Stimulated activated CD8-positive, alpha-beta memory T cell treated with anti-CD3 and anti-CD28 coated beads, Interleukin-12 subunit alpha, Interleukin-12 subunit beta, amount 100 ng/mL, for 1 hour (primary cell): ENCODE results near the gene ZCCHC2.

ENCODE experiments used
- DNase-seq: peaks from one replicate; pipeline ENCODE4 v3.0.0-alpha.2; 2020; ENCODE audit warnings: low read depth

The ZCCHC2 gene

DNA sequence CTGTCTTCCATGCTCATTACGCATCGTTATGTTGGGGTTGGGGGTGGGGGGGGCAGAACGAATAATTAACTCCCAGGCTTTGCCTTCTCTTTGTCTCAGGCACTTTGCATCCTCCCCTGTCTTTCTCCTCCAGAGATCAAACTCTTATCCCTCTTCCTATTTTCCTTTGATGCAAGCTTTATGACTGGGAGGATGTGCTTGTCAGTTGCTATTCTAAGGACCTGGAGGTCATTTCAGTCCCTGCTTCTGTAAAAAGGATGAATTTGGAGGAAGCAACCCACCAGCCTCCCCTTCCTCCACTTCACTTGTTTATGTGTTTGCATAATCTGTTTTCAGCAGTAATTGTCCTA, 87.5 kb downstream of the ZCCHC2 start:
- DNase-seq: no peak

DNA sequence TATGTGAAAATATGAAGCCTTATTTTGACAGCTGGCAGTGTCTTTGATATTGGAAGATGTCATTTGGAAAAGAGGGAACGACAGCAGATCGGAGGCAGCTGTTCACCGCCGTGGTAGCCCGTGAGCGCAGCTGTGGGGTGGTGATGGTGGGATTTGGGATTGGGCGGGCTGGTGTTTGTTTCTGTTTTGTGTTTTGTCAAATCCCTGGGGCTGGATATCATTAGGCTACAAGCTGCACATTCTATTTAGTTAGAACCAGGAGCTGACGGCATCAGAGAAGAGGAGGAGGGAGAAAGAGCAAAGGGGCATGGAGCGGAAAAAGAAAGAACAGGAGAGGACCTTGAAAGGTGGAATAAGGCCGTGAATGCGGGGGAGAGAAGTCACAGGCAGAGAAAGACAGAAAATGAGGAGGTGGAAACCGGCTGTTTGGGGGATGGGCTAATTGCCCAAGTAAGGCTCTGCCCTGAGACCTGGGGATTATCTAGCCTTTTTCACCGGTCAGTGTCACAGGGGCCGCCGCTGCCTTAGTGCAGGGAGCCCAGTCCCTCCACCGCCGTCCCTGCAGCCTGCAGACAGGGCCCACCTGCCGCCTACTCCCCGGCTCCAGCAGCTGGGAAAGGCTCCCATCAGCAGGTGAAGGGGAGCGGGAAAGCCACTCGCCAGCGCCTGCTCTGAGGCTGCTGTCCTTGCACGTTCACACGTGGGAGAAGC, 88.0 kb downstream of the ZCCHC2 start:
- no peak for DNase-seq

DNA sequence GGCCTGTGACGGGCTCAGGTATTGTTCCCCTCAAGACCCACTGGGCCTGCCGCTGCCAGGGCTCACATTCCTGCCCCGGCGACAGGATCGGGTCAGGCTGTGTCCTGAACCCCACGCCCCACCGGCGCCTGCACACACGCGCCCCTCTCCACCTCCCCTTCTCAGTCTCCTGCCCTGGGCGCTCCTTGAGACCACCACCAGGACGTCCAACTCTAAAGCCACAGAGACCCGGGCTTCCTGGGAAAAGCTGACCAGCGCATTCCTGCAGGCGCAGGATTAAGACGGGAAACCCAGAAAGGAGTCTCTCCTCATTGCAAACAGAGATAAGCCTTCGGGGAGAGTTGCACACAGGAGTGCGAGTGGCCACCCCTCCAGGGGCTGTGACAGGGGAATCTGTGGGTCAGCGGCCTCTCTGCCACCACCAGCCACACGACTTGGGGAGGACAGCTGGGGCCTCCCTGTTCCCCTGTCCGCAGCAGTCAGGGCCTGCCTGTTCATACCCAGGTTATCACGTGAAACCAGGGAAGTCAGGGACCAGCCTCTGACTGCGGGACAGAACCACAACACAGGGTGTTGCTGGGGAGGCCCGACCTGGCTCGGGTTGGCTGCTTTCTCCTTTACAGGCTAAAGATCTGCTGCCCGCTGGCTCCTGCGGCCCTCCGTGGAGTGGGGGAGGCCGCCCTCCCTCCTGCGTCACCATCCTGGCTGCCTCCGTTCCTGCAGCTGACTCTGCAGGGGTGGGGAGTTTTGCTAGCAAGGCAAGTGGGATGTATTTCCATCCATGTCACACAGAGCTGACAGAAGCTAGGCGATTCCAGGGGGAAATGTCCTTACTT, 88.8 kb downstream of the ZCCHC2 start:
- no peak for DNase-seq

DNA sequence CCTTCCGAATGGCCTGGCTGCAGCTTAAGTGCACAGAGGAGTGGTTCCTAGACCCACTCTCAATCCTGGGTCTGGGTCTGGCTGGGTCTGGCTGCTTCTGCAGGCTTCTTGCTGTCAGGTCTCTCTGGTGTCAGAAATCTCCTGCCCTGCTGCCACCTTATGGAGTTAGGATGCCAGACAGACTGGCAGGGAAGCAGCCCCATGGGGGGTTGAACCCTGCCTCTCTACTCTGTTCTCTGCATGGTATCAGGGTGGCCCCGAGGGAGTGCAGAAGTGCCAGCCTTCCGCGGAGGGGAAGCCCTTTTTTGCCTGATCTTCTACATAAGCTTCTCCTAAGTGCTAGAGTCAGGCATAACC, 89.4 kb downstream of the ZCCHC2 start:
- no peak for DNase-seq

DNA sequence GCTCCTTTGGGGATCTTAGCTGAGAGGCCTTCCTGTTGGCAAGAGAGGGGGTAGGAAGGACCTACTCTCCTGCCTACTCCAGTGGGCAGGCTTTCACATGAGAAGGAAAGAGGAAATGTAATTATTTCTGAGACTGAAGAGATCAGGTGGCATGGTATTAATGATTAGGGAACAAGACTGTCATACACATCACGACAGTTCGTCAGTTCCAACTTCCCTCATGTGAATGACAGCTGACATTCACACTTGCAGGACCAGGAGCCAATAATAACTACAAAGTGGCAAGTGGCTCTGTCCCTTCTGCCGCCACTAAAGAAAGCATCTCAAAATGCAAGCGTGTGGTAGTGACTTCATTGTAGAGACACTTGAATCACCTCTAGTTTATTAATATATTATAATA, 90.0 kb downstream of the ZCCHC2 start:
- DNase-seq: no peak

DNA sequence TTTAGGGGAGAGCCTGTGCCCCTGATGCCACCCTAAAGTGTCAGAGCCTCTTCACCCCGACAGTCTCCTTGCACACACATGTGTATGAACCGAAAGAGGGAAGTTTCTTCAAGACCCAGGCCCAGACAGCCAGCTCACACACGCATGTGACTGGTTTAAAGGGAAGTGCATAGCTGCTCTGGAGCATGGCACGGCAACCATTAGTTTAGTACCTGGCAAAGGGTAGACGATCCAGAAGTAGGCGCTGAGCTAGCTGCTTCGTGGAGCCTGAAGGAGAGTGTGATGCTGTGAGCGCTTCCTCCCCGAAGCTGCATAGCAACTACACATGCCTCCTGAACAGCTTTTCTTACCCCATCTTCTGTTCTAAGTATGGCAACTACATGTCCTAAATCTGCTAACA, 91.7 kb downstream of the ZCCHC2 start:
- no peak for DNase-seq

DNA sequence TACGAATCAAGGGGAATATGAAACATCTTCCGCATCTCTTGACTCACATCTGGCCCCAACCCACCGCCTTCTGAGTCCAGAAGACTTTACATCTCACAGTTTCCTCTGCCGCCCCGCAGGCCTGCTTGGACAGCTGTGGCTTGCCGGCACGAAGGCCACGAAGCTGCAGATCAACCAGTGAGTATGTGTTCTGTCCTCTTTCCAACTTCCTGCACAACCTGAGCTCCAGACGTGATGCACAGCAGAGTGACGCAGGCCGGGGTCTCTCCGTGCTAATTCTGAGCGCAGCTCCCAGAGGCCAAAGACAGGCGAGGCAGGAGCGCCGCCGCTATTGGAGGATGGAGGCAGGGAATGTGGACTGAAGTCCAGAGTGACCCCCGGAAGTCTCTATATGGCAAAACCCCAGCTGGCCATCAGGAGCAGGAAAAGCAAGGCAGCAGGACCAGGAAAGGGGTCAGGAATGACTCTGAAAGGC, 93.5 kb downstream of the ZCCHC2 start:
- no peak for DNase-seq

DNA sequence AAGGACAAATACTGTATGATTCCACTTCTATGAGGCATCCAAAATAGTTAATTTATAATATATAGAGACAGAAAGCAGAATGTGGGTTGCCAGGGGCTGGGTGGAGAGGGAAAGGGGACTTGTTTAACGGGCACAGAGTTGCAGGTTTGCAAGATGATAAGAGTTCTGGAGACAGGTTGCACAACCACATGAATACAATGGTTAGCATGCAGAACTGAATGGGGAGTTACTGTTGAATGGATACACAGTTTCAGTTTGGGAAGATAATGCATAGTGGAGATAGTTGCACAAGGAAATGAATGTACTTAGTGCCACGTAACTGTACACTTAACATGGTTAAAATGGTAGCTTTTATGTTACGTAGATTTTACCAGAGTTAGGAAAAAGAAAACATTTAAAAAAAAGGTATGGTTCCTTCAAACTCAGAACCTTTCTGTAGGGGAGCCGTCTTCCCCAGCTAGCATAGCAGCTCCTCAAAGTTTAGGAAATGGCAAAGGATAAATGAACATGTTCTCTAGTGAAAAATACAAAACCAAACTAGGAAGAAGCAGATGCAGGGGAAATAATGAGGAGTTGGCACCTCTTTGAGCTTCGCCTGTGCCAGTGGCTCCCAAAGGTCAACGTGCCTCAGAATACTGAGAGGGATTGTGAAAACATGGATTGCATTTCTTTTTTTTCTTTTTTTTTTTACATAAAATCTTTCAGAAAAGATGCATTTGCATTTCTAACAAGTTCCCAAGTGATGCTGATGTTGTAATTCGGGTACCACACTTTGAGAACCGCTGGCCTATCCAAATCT, 95.2 kb downstream of the ZCCHC2 start:
- DNase-seq: no peak

DNA sequence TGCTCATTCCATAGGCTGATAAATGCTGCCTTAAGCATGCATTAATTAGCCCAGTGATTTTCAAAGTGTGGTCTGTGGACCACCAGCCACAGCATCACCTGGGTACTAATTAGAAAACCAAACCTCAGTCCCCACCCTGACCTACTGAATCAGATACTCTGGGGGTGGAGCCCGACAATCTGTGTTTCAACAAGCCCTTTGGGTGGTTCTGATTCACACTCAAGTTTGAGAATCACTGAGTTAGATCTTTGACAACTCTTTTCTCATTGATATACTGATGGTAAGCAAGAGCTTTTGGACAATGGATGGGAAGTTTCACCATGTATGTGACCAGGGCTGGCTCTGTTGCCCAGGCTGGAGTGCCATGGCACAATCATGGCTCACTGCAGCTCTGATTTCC, 95.9 kb downstream of the ZCCHC2 start:
- DNase-seq: no peak

DNA sequence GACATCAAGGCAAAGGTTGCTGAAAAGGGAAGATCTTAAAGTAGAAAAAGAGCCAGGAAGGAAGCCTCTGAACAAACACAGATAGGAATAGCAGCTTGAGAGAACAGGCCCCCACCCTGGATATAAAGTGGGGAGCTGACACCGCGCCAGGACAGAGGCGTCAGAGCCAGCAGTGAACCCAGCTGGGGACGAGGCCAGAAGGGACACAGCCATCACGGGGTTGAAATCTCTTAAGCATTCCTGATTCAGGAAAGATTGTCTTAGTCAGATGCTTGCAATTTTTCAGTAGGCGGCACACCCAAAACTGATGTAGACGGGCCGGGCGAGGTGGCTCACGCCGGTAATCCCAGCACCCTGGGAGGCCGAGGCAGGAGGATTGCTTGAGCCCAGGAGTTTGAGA, 98.7 kb downstream of the ZCCHC2 start:
- DNase-seq: no peak

DNA sequence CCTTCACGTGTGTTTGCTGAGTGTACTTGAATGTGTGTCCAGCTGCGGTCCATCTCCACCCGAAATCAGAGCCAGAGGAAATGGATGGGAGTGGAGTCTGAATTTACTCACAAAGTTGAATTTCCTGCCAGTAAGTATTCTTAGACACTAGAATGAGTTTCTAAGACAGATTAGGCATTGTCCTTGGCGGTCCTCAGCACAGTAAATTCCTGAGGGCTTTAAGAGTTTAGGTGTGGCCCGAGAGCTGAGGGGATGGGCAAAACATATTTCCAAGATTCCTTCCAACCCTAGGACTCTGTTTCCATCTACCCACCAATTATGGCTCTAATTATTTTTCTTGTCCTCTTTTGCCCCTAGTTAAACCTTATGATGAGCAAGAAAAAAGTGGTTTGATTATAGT, 102.2 kb downstream of the ZCCHC2 start:
- no peak for DNase-seq
